ENCODE data around the gene SPSB1.

SPSB1 gene

GRCh38 chr1:9300573-9300972 lies 7.9 kb downstream of the SPSB1 start:
- no peak for DNase-seq (ENCODE audit: low read depth)

GRCh38 chr1:9302745-9303524 lies 10.2 kb downstream of the SPSB1 start:
- no peak for DNase-seq (ENCODE audit: low read depth)

GRCh38 chr1:9303916-9304315 lies 11.2 kb downstream of the SPSB1 start:
- DNase-seq (ENCODE audit: low read depth) = no peak

- DNase-seq (ENCODE audit: low read depth) = no peak
Observed at GRCh38 chr1:9305216-9305615, 12.5 kb downstream of the SPSB1 start.

- DNase-seq (ENCODE audit: low read depth) = no peak
Observed at GRCh38 chr1:9306006-9306405, 13.3 kb downstream of the SPSB1 start.

- no peak for DNase-seq (ENCODE audit: low read depth)
Observed at GRCh38 chr1:9307303-9307702, 14.6 kb downstream of the SPSB1 start.

- no peak for DNase-seq (ENCODE audit: low read depth)
Observed at GRCh38 chr1:9308236-9308785, 15.6 kb downstream of the SPSB1 start.

GRCh38 chr1:9309080-9309479 lies 16.4 kb downstream of the SPSB1 start:
- no peak for DNase-seq (ENCODE audit: low read depth)

GRCh38 chr1:9309991-9310390 lies 17.3 kb downstream of the SPSB1 start:
- no peak for DNase-seq (ENCODE audit: low read depth)

GRCh38 chr1:9311029-9311428 lies 18.3 kb downstream of the SPSB1 start:
- no peak for DNase-seq (ENCODE audit: low read depth)

GRCh38 chr1:9311479-9311878 lies 18.8 kb downstream of the SPSB1 start:
- DNase-seq (ENCODE audit: low read depth) = no peak

- DNase-seq (ENCODE audit: low read depth) = no peak
Observed at GRCh38 chr1:9312168-9312720, 19.6 kb downstream of the SPSB1 start.

GRCh38 chr1:9313576-9313975 lies 20.9 kb downstream of the SPSB1 start:
- DNase-seq (ENCODE audit: low read depth) = no peak

- no peak for DNase-seq (ENCODE audit: low read depth)
Observed at GRCh38 chr1:9314111-9314510, 21.4 kb downstream of the SPSB1 start.

- DNase-seq (ENCODE audit: low read depth) = no peak
Observed at GRCh38 chr1:9314711-9315379, 22.2 kb downstream of the SPSB1 start.

- DNase-seq (ENCODE audit: low read depth) = no peak
Observed at GRCh38 chr1:9315411-9316079, 22.9 kb downstream of the SPSB1 start.

- no peak for DNase-seq (ENCODE audit: low read depth)
Observed at GRCh38 chr1:9316080-9316444, 23.4 kb downstream of the SPSB1 start.

- DNase-seq (ENCODE audit: low read depth) = no peak
Observed at GRCh38 chr1:9316512-9316911, 23.8 kb downstream of the SPSB1 start.

- DNase-seq (ENCODE audit: low read depth) = no peak
Observed at GRCh38 chr1:9317072-9317471, 24.4 kb downstream of the SPSB1 start.

GRCh38 chr1:9317591-9318417 lies 25.1 kb downstream of the SPSB1 start:
- no peak for DNase-seq (ENCODE audit: low read depth)

- no peak for DNase-seq (ENCODE audit: low read depth)
Observed at GRCh38 chr1:9319208-9319788, 26.6 kb downstream of the SPSB1 start.
